BLaER1 treated with 17β-estradiol and CSF1 and Interleukin-3, amounts not matched to agents 10 nM and 100 nM (cell line): ENCODE data around the gene FER1L5.

Source experiments
- H3K27ac ChIP-seq, 11 experiments: shearing (Covaris generic); formaldehyde crosslinking; 2 replicates each; pipeline ENCODE4 v1.8.1; 2022
- H3K27me3 ChIP-seq, 11 experiments: shearing (Covaris generic); formaldehyde crosslinking; 2 replicates each; pipeline ENCODE4 v1.8.1; 2022
- H3K36me3 ChIP-seq, 11 experiments: shearing (Covaris generic); formaldehyde crosslinking; 2 replicates each; pipeline ENCODE4 v1.8.1; 2022
- H3K4me1 ChIP-seq, 10 experiments: shearing (Covaris generic); formaldehyde crosslinking; 2 replicates each; pipeline ENCODE4 v1.8.1; 2022
- H3K4me2 ChIP-seq, 11 experiments: shearing (Covaris generic); formaldehyde crosslinking; 2 replicates each; pipeline ENCODE4 v1.8.1; 2022
- H3K4me3 ChIP-seq, 10 experiments: shearing (Covaris generic); formaldehyde crosslinking; 2 replicates each; pipeline ENCODE4 v1.8.1; 2022
- H3K9ac ChIP-seq, 11 experiments: shearing (Covaris generic); formaldehyde crosslinking; 2 replicates each; pipeline ENCODE4 v1.8.1; 2022
- H3K9me3 ChIP-seq, 11 experiments: shearing (Covaris generic); formaldehyde crosslinking; replicated peaks in 1 of 11; 2 replicates each; pipeline ENCODE4 v1.8.1; 2022
- H4K20me1 ChIP-seq, 11 experiments: shearing (Covaris generic); formaldehyde crosslinking; 2 replicates each; pipeline ENCODE4 v1.8.1; 2022
- Cebpa-rat ChIP-seq, 11 experiments: shearing (Covaris generic); IDR thresholded peaks; 2 replicates each; pipeline ENCODE4 v1.8.1; 2022

FER1L5 gene

DNA sequence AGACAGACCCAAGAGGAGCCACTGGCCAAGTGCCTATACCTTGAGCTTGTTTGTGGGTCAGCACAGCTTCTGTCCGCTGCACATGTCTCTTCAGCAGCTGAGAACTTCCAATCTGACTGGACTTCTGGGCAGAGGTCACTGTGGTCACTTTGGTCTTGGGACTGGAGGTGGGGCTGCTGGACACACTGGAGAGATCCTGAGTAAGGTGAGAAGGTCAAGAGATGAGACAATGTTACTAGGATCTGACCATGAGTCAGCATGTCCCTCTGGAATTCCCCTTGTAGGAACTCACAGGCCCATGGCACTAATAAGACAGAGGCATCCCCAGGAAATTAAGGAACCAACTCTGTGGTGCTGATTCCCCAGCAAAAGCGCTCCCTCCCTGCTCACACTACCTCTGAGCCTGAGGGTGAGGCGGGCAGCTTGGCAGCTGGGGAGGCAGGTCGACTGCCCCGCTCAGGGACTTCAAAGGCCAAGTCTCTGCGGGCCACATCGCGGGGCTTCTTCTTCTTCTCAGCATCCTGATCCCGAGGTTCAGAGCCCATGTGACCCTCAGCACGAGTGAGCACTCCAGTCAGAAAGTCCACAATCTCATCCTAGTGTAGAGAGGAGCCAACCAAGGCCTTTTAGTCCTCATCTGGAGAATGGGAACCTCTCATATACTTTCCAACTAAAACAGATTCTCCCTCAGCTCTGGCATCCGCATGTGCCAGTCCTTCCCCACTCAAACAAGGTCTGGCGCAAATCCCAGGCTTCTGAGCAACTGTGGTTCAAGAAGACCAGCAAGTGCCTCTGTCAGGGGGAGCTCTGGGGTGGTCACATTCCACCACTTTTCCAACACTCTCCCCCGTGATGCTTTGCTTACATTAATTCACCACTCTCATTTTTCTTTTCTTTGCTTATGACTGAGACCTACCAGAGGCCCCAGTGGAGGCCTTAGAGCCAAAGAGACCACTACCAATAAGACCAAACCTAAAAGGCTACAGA lies 33.8 kb upstream of the FER1L5 start:
- H3K9me3 ChIP-seq = no peaks in the 10 kb centered on the region
- no peak overlapping the region for H3K27ac ChIP-seq
- TF ChIP-seq Cebpa-rat (IDR thresholded peaks at IDR 0.05) = no peak
- peaks cover 0 to 8% (median 0%) of the 10 kb centered on the region in 10 experiments; a peak in 2 of 20 replicates for H3K4me1 ChIP-seq
- no peak overlapping the region for H3K9ac ChIP-seq
- H3K27me3 ChIP-seq = no peaks in the 10 kb centered on the region
- no peak overlapping the region for H3K4me3 ChIP-seq
- H3K4me2 ChIP-seq = no peak overlapping the region
- H3K36me3 ChIP-seq = peaks cover 99 to 100% (median 100%) of the 10 kb centered on the region in 11 experiments
- H4K20me1 ChIP-seq = peaks cover 0 to 43% (median 4%) of the 10 kb centered on the region in 11 experiments; a peak in 7 of 22 replicates

- no peak for TF ChIP-seq Cebpa-rat (IDR thresholded peaks at IDR 0.05)
- Histone ChIP-seq H3K27ac (peak overlapping the region in 3 of 11 experiments; percentile 76 to 83 (median 79); a peak in 3 of 22 replicates), H3K36me3 (peaks cover 82 to 100% (median 98%) of the 10 kb centered on the region in 11 experiments)
Measured at GRCh38 chr2:96616128-96616527, 26.4 kb upstream of the FER1L5 start.

GRCh38 chr2:96616535-96616934 lies 26.0 kb upstream of the FER1L5 start:
- peak overlapping the region in 7 of 11 experiments; percentile 47 to 83 (median 66); a peak in 12 of 22 replicates for H3K27ac ChIP-seq
- H3K27me3 ChIP-seq = no peaks in the 10 kb centered on the region
- peak overlapping the region in 3 of 11 experiments; percentile 52 to 63 (median 62); a peak in 4 of 22 replicates for H3K9ac ChIP-seq
- H3K36me3 ChIP-seq = peaks cover 78 to 100% (median 94%) of the 10 kb centered on the region in 11 experiments
- peaks cover 0 to 30% (median 15%) of the 10 kb centered on the region in 10 experiments; a peak in 11 of 20 replicates for H3K4me1 ChIP-seq
- no peak overlapping the region for H3K4me3 ChIP-seq
- H3K4me2 ChIP-seq = peak overlapping the region in 5 of 11 experiments; percentile 51 to 79 (median 61); a peak in 9 of 22 replicates
- H4K20me1 ChIP-seq = peaks cover 0 to 25% (median 0%) of the 10 kb centered on the region in 11 experiments; a peak in 8 of 22 replicates
- TF ChIP-seq Cebpa-rat (IDR thresholded peaks at IDR 0.05) = no peak
- no peaks in the 10 kb centered on the region for H3K9me3 ChIP-seq

More at GRCh38 chr2:96616128-96616527, 26.4 kb upstream of the FER1L5 start:
- Histone ChIP-seq H3K27me3 (no peaks in the 10 kb centered on the region), H3K9me3 (no peaks in the 10 kb centered on the region), H3K4me3 (no peak overlapping the region), H4K20me1 (peaks cover 0 to 25% (median 3%) of the 10 kb centered on the region in 11 experiments; a peak in 10 of 22 replicates), H3K4me2 (no peak overlapping the region), H3K4me1 (peaks cover 0 to 30% (median 15%) of the 10 kb centered on the region in 10 experiments; a peak in 11 of 20 replicates), H3K9ac (no peak overlapping the region)

- H3K36me3 ChIP-seq = peaks cover 73 to 100% (median 91%) of the 10 kb centered on the region in 11 experiments
- peak overlapping the region in 9 of 11 experiments; percentile 29 to 83 (median 59); a peak in 16 of 22 replicates for H3K27ac ChIP-seq
- H4K20me1 ChIP-seq = peaks cover 0 to 25% (median 0%) of the 10 kb centered on the region in 11 experiments; a peak in 8 of 22 replicates
- peak overlapping the region in 7 of 11 experiments; percentile 19 to 63 (median 41); a peak in 8 of 22 replicates for H3K9ac ChIP-seq
- TF ChIP-seq Cebpa-rat (IDR thresholded peaks at IDR 0.05) = no peak
- H3K4me2 ChIP-seq = peak overlapping the region in 6 of 11 experiments; percentile 18 to 79 (median 60); a peak in 11 of 22 replicates
- no peak overlapping the region for H3K4me3 ChIP-seq
- peaks cover 0 to 30% (median 15%) of the 10 kb centered on the region in 10 experiments; a peak in 11 of 20 replicates for H3K4me1 ChIP-seq
- no peaks in the 10 kb centered on the region for H3K9me3 ChIP-seq
- H3K27me3 ChIP-seq = no peaks in the 10 kb centered on the region
Measured at GRCh38 chr2:96617012-96617411, 25.6 kb upstream of the FER1L5 start.

GRCh38 chr2:96618596-96619283 lies 23.8 kb upstream of the FER1L5 start:
- Histone ChIP-seq H3K4me2 (peak overlapping the region in 3 of 11 experiments; percentile 58 to 79 (median 61); a peak in 4 of 22 replicates), H3K27ac (peak overlapping the region in 2 of 11 experiments; percentile 76 to 79; a peak in 4 of 22 replicates), H3K36me3 (peaks cover 56 to 100% (median 84%) of the 10 kb centered on the region in 11 experiments), H3K9me3 (no peaks in the 10 kb centered on the region), H4K20me1 (peaks cover 0 to 33% (median 7%) of the 10 kb centered on the region in 11 experiments; a peak in 12 of 22 replicates), H3K4me1 (peaks cover 0 to 42% (median 15%) of the 10 kb centered on the region in 10 experiments; a peak in 11 of 20 replicates), H3K27me3 (no peaks in the 10 kb centered on the region), H3K9ac (no peak overlapping the region; a peak in 2 of 22 replicates), H3K4me3 (no peak overlapping the region)
- no peak for TF ChIP-seq Cebpa-rat (IDR thresholded peaks at IDR 0.05)

- H3K27ac ChIP-seq = no peak overlapping the region
- peak overlapping the region in 2 of 11 experiments; percentile 33 to 62; a peak in 3 of 22 replicates for H3K4me2 ChIP-seq
- H3K36me3 ChIP-seq = peaks cover 52 to 100% (median 81%) of the 10 kb centered on the region in 11 experiments
- peaks cover 0 to 33% (median 7%) of the 10 kb centered on the region in 11 experiments; a peak in 10 of 22 replicates for H4K20me1 ChIP-seq
- no peaks in the 10 kb centered on the region for H3K9me3 ChIP-seq
- no peaks in the 10 kb centered on the region for H3K27me3 ChIP-seq
- TF ChIP-seq Cebpa-rat (IDR thresholded peaks at IDR 0.05) = no peak
- no peak overlapping the region for H3K4me3 ChIP-seq
- H3K9ac ChIP-seq = no peak overlapping the region
- peaks cover 0 to 28% (median 6%) of the 10 kb centered on the region in 10 experiments; a peak in 11 of 20 replicates for H3K4me1 ChIP-seq
Measured at GRCh38 chr2:96622544-96622943, 20.0 kb upstream of the FER1L5 start.

GRCh38 chr2:96623116-96623515 lies 19.4 kb upstream of the FER1L5 start:
- no peaks in the 10 kb centered on the region for H3K27me3 ChIP-seq
- peaks cover 0 to 38% (median 7%) of the 10 kb centered on the region in 11 experiments; a peak in 11 of 22 replicates for H4K20me1 ChIP-seq
- H3K36me3 ChIP-seq = peaks cover 56 to 100% (median 85%) of the 10 kb centered on the region in 11 experiments

More at GRCh38 chr2:96623116-96623515, 19.4 kb upstream of the FER1L5 start:
- Histone ChIP-seq H3K4me3 (no peak overlapping the region), H3K4me2 (peak overlapping the region in 2 of 11 experiments; percentile 33 to 62; a peak in 4 of 22 replicates), H3K9me3 (no peaks in the 10 kb centered on the region), H3K27ac (no peak overlapping the region; a peak in 1 of 22 replicates), H3K4me1 (peaks cover 0 to 22% (median 1%) of the 10 kb centered on the region in 10 experiments; a peak in 9 of 20 replicates), H3K9ac (no peak overlapping the region)
- TF ChIP-seq Cebpa-rat (IDR thresholded peaks at IDR 0.05) = no peak
